HG03175 (cell line): ENCODE data around the gene SRSF10.

ENCODE experiments used
- ATAC-seq: cut with Tn5 transposase; IDR thresholded peaks from one replicate; pipeline ENCODE4 v1.9.1; 2021; ENCODE audit warnings: mild to moderate bottlenecking, moderate library complexity; ENCODE audit not compliant: unreplicated experiment

The SRSF10 gene

GRCh38 chr1:23914921-23915320 lies 65.2 kb downstream of the SRSF10 start:
- no peak for ATAC-seq
